ENCODE data around the gene SOHLH1.

DNA sequence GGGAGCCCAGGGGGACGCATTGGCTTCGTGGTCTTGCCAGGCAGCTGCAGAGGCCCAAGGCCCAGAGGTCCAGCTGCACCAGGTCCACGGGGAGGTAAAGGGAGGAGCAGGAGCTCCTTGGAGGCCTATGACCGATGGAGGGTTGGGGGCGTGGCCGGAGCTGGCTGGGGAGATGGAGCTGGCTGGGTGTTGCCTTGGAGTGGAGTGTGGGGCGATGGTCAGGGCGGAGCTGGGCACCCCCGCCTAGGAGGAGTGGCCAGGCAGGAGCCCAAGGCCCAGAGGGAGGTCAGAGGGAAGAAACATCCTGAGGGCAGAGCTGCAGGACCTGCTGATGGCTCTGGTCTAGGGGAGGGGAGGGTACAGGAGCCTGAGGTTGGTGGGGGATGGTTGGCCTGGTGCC, 47.3 kb upstream of the SOHLH1 start:
- TF ChIP-seq POLR2AphosphoS5 (IDR thresholded peaks at IDR 0.05; ENCODE audit: low read length) (no peak), ZNF274 (IDR thresholded peaks at IDR 0.05; ENCODE audit: insufficient read depth, insufficient read length) (no peak)

Data from GM12878 (cell line).